OCI-LY7 (cell line): Measurements from ENCODE around the gene SLC39A7. TPM values are rescaled to one million over a fixed set of nuclear protein-coding genes. Genes with fewer than 3 reads are reported as not detected.
A peak's percentile ranks its signal among the peaks of the same experiment; 100 is the strongest.

Source experiments
- BruUV-seq: library from RNA; stranded (reverse); fragments of 400-500 nt; replicated peaks from 2 replicates; lab custom pipeline; 2021; lab: Mats Ljungman, UMichigan
- CTCF ChIA-PET: fragments of 300-600 bp; sonication (Branson Sonifier 250); formaldehyde crosslinking; loops from one replicate; lab custom pipeline; 2022; ENCODE audit warnings: antibody characterized with exemption; ENCODE audit not compliant: unreplicated experiment; lab: Charles Lee
- POLR2A ChIA-PET: fragments of 300-600 bp; sonication (Branson Sonifier 250); formaldehyde crosslinking; loops from one replicate; lab custom pipeline; 2022; ENCODE audit warnings: antibody characterized with exemption; lab: Charles Lee
- DNase-seq: peaks from one replicate; pipeline ENCODE4 v3.0.0-alpha.2; 2015; ENCODE audit warnings: low spot score
- H2AFZ ChIP-seq: fragments of 200-600 bp; sonication (generic), shearing (Covaris generic); 2 replicates; pipeline ENCODE4 v1.6.1; 2014; ENCODE audit warnings: mild to moderate bottlenecking, antibody characterized with exemption, low read length, moderate library complexity
- H3K27ac ChIP-seq: fragments of 200-600 bp; sonication (generic); 2 replicates; pipeline ENCODE4 v1.5.1; 2014; ENCODE audit warnings: mixed run types, low read depth, mild to moderate bottlenecking, moderate library complexity, low read length, inconsistent platforms; ENCODE audit not compliant: poor library complexity, severe bottlenecking
- H3K36me3 ChIP-seq: fragments of 200-600 bp; sonication (generic); 2 replicates; pipeline ENCODE4 v1.6.1; 2014; ENCODE audit warnings: mild to moderate bottlenecking, antibody characterized with exemption, low read length, moderate library complexity, mixed read lengths; ENCODE audit not compliant: insufficient read depth
- H3K4me1 ChIP-seq: fragments of 200-600 bp; sonication (generic); 2 replicates; pipeline ENCODE4 v1.5.1; 2014; ENCODE audit warnings: mild to moderate bottlenecking, low read length; ENCODE audit not compliant: insufficient read depth, poor library complexity, severe bottlenecking
- H3K4me2 ChIP-seq: fragments of 200-600 bp; sonication (generic); 2 replicates; pipeline ENCODE4 v1.6.1; 2014; ENCODE audit warnings: mild to moderate bottlenecking, low read length
- H3K4me3 ChIP-seq: fragments of 200-600 bp; sonication (generic); 2 replicates; pipeline ENCODE4 v1.5.1; 2014; ENCODE audit warnings: mild to moderate bottlenecking, low read depth, low read length; ENCODE audit not compliant: poor library complexity, severe bottlenecking
- H3K79me2 ChIP-seq: fragments of 200-600 bp; sonication (generic); 2 replicates; pipeline ENCODE4 v1.6.1; 2016; ENCODE audit warnings: low read depth, mild to moderate bottlenecking, low read length, moderate library complexity, mixed read lengths; ENCODE audit not compliant: insufficient read depth
- H3K9me2 ChIP-seq: fragments of 200-600 bp; sonication (generic); 2 replicates; pipeline ENCODE4 v1.6.1; 2016; ENCODE audit warnings: mild to moderate bottlenecking, low read length, mixed read lengths; ENCODE audit not compliant: insufficient read depth
- H3K9me3 ChIP-seq: fragments of 200-600 bp; sonication (generic); 2 replicates; pipeline ENCODE4 v1.6.1; 2014; ENCODE audit warnings: mild to moderate bottlenecking, mixed run types, low read length, mixed read lengths
- H4K20me1 ChIP-seq: fragments of 200-600 bp; sonication (generic); 2 replicates; pipeline ENCODE4 v1.6.1; 2014; ENCODE audit warnings: mild to moderate bottlenecking, antibody characterized with exemption, low read length, moderate library complexity, mixed read lengths; ENCODE audit not compliant: insufficient read depth
- CTCF ChIP-seq: fragments of 200-600 bp; sonication (generic); conservative IDR thresholded peaks from 2 replicates; pipeline ENCODE4 v1.5.1; 2014; ENCODE audit warnings: mild to moderate bottlenecking, antibody characterized with exemption, low read length, moderate library complexity, mixed read lengths
- EZH2phosphoT487 ChIP-seq: fragments of 200-600 bp; sonication (generic); IDR thresholded peaks from 2 replicates; pipeline ENCODE4 v1.6.1; 2018; ENCODE audit warnings: low read depth, borderline replicate concordance, mild to moderate bottlenecking, mixed run types, antibody characterized with exemption, low read length, moderate library complexity, mixed read lengths
- intact Hi-C: fragments of 100-400 bp; cut with micrococcal nuclease; formaldehyde crosslinking; loops from one replicate; pipeline ENCODE4 v1.10.0; 2022; ENCODE audit not compliant: unreplicated experiment
- total RNA-seq, 2 experiments: library from RNA; depleted of rRNA in 1 of 2; stranded (reverse); fragments of >200 nt in 1 of 2; shearing (Covaris generic) in 1 of 2; gene quantifications; 2 replicates each; pipeline ENCODE4 v1.2.3, GENCODE V29; 2014 to 2022

The SLC39A7 gene
- total RNA-seq, 2 experiments from 2014 or later: 22.9 to 53.2 TPM

- peaks cover 16% of the 10 kb centered on the region; the same call in 1 of the 2 replicates for H3K79me2 ChIP-seq
- POLR2A ChIA-PET: no interaction called here
- no peak for DNase-seq
- peaks cover 53% of the 10 kb centered on the region for H3K4me1 ChIP-seq
- H3K4me3 ChIP-seq: no peak overlapping the region
- H4K20me1 ChIP-seq: no peaks in the 10 kb centered on the region
- no peak overlapping the region for H3K27ac ChIP-seq
- CTCF ChIA-PET: no interaction called here
- peaks cover 32% of the 10 kb centered on the region for H3K36me3 ChIP-seq
- H3K9me3 ChIP-seq: no peaks in the 10 kb centered on the region
- BruUV-seq: no TSS peak
- TF ChIP-seq CTCF: no peak
- no peak for TF ChIP-seq EZH2phosphoT487
- intact Hi-C loops: loop anchor here (10.0 kb wide), 1 partner anchor 209 kb away; the partner anchor contains the start of genes CUTA and PHF1
- no peaks in the 10 kb centered on the region for H3K9me2 ChIP-seq
- H3K4me2 ChIP-seq: peak overlapping the region; percentile 92; the same call in 1 of the 2 replicates
- H2AFZ ChIP-seq: no peak overlapping the region
Observed at GRCh38 chr6:33206027-33206863, 5.6 kb downstream of the SLC39A7 start.

GRCh38 chr6:33206864-33207551 is 6.3 kb downstream of the SLC39A7 start:
- POLR2A ChIA-PET: interaction anchor here (0.5 kb wide), 1 partner anchor 470 kb away, joined by 3 read pairs; no protein-coding TSS in a partner anchor
- peak overlapping the region; percentile 90 for H3K4me3 ChIP-seq
- H3K4me1 ChIP-seq: peaks cover 45% of the 10 kb centered on the region
- no peak overlapping the region for H2AFZ ChIP-seq
- no peaks in the 10 kb centered on the region for H3K9me2 ChIP-seq
- peaks cover 29% of the 10 kb centered on the region for H3K36me3 ChIP-seq
- no TSS peak for BruUV-seq
- peak overlapping the region; percentile 91 for H3K4me2 ChIP-seq
- intact Hi-C loops: loop anchor here (10.0 kb wide), 1 partner anchor 208 kb away; the partner anchor contains the start of genes CUTA and PHF1
- H3K79me2 ChIP-seq: peaks cover 8% of the 10 kb centered on the region; the same call in 1 of the 2 replicates
- H4K20me1 ChIP-seq: no peaks in the 10 kb centered on the region
- no peaks in the 10 kb centered on the region for H3K9me3 ChIP-seq
- CTCF ChIA-PET: no interaction called here
- no peak for TF ChIP-seq CTCF
- no peak for TF ChIP-seq EZH2phosphoT487
- no peak overlapping the region for H3K27ac ChIP-seq
- DNase-seq: no peak
